ENCODE data around the gene RHOF. TPM values are rescaled to one million over a fixed set of nuclear protein-coding genes. Genes with fewer than 3 reads are reported as not detected.
A peak's percentile ranks its signal among the peaks of the same experiment; 100 is the strongest.

The RHOF gene
- total and polyA plus RNA-seq, 7 experiments from 2014 or later, result 69.2 to 164 (median 123) TPM

GRCh38 chr12:121811434-121812319 lies 18.2 kb upstream of the RHOF start:
- DNase-seq (peak in 8 of 9 donors; percentile 55 to 86 (median 75)), ATAC-seq (peak; percentile 92)
- Histone ChIP-seq H3K36me3 (ENCODE audit: control insufficient read depth in 2 of 3, insufficient read depth in 3 of 3, low read length in 3 of 3) (peaks cover 0 to 77% (median 21%) of the 10 kb centered on the region in 3 experiments), H3K27me3 (ENCODE audit: control insufficient read depth in 2 of 2, insufficient read depth in 2 of 2, low read length in 2 of 2) (no peaks in the 10 kb centered on the region), H3K9me3 (ENCODE audit: control insufficient read depth in 2 of 3, low read length in 3 of 3) (no peaks in the 10 kb centered on the region), H3K27ac (ENCODE audit: low read depth, low read length) (peak overlapping the region; percentile 63), H3K4me1 (ENCODE audit: control insufficient read depth in 2 of 2, insufficient read depth in 2 of 2, low read length in 2 of 2) (peaks cover 38 to 48% of the 10 kb centered on the region in 2 donors), H3K4me3 (ENCODE audit: low read length) (peak overlapping the region; percentile 74)
- peak overlapping the region; percentile 23 to 92 (median 75) for H3K27ac Mint-ChIP-seq
- H3K4me3 Mint-ChIP-seq, result peak overlapping the region; percentile 75 to 92 (median 84)
- ChIA-PET POLR2A (interaction anchor here (0.6 to 28.5 kb wide), 17 partner anchors 9 to 1636 kb away, joined by 3 to 1941 read pairs (median 3); partner anchors contain the start of genes DIABLO, RHOF, RNF34 and SETD1B), CTCF (interaction anchor here (0.5 to 13.4 kb wide), 18 partner anchors 15 to 273 kb away, joined by 3 to 609 read pairs (median 4); partner anchors contain the start of genes PSMD9 and RHOF)
- H3K9me3 Mint-ChIP-seq, result peaks cover 0 to 2% (median 0%) of the 10 kb centered on the region in 11 donors
- H3K4me1 Mint-ChIP-seq, result peaks cover 29 to 69% (median 47%) of the 10 kb centered on the region in 7 donors
- intact Hi-C loops (cut with micrococcal nuclease), result loop anchor here (1.0 to 2.0 kb wide), 6 partner anchors 8 to 114 kb away; no protein-coding TSS in a partner anchor
- peaks cover 5 to 34% (median 16%) of the 10 kb centered on the region in 5 donors for H3K36me3 Mint-ChIP-seq
- H3K27me3 Mint-ChIP-seq, result no peaks in the 10 kb centered on the region

GRCh38 chr12:121810833-121811433 lies 17.4 kb upstream of the RHOF start:
- peaks cover 42 to 49% of the 10 kb centered on the region in 2 donors for H3K4me1 ChIP-seq (ENCODE audit: control insufficient read depth in 2 of 2, insufficient read depth in 2 of 2, low read length in 2 of 2)
- H3K9me3 ChIP-seq (ENCODE audit: control insufficient read depth in 2 of 3, low read length in 3 of 3), result no peaks in the 10 kb centered on the region
- Mint-ChIP-seq H3K9me3 (peaks cover 0 to 2% (median 0%) of the 10 kb centered on the region in 11 donors), H3K36me3 (peaks cover 8 to 35% (median 14%) of the 10 kb centered on the region in 5 donors), H3K27me3 (no peaks in the 10 kb centered on the region), H3K4me1 (peaks cover 34 to 70% (median 46%) of the 10 kb centered on the region in 7 donors), H3K27ac (peak overlapping the region; percentile 32 to 92 (median 73)), H3K4me3 (peak overlapping the region; percentile 72 to 92 (median 82))
- peak overlapping the region; percentile 74 for H3K4me3 ChIP-seq (ENCODE audit: low read length)
- CTCF ChIA-PET, result interaction anchor here (0.5 to 13.4 kb wide), 12 partner anchors 15 to 113 kb away, joined by 3 to 609 read pairs (median 4); partner anchors contain the start of gene RHOF
- POLR2A ChIA-PET, result interaction anchor here (0.6 to 28.5 kb wide), 15 partner anchors 9 to 1637 kb away, joined by 3 to 1941 read pairs (median 3); partner anchors contain the start of genes DIABLO, RHOF, RNF34 and SETD1B
- no peak for DNase-seq
- H3K36me3 ChIP-seq (ENCODE audit: control insufficient read depth in 2 of 3, insufficient read depth in 3 of 3, low read length in 3 of 3), result peaks cover 0 to 73% (median 14%) of the 10 kb centered on the region in 3 experiments
- intact Hi-C loops (cut with micrococcal nuclease), result loop anchor here in 1 of 2 donors (1.0 kb wide), 2 partner anchors 8 to 16 kb away; no protein-coding TSS in a partner anchor
- no peaks in the 10 kb centered on the region for H3K27me3 ChIP-seq (ENCODE audit: control insufficient read depth in 2 of 2, insufficient read depth in 2 of 2, low read length in 2 of 2)
- H3K27ac ChIP-seq (ENCODE audit: low read depth, low read length), result peak overlapping the region; percentile 63
- no peak for ATAC-seq

- Histone ChIP-seq H3K27me3 (ENCODE audit: control insufficient read depth in 2 of 2, insufficient read depth in 2 of 2, low read length in 2 of 2) (no peaks in the 10 kb centered on the region), H3K4me1 (ENCODE audit: control insufficient read depth in 2 of 2, insufficient read depth in 2 of 2, low read length in 2 of 2) (peaks cover 42 to 49% of the 10 kb centered on the region in 2 donors), H3K27ac (ENCODE audit: low read depth, low read length) (peak overlapping the region; percentile 63), H3K4me3 (ENCODE audit: low read length) (no peak overlapping the region), H3K36me3 (ENCODE audit: control insufficient read depth in 2 of 3, insufficient read depth in 3 of 3, low read length in 3 of 3) (peaks cover 0 to 70% (median 14%) of the 10 kb centered on the region in 3 experiments), H3K9me3 (ENCODE audit: control insufficient read depth in 2 of 3, low read length in 3 of 3) (no peaks in the 10 kb centered on the region)
- Mint-ChIP-seq H3K9me3 (peaks cover 0 to 2% (median 0%) of the 10 kb centered on the region in 11 donors), H3K4me1 (peaks cover 35 to 71% (median 46%) of the 10 kb centered on the region in 7 donors), H3K4me3 (peak overlapping the region in 8 of 10 donors; percentile 72 to 92 (median 81)), H3K36me3 (peaks cover 8 to 37% (median 12%) of the 10 kb centered on the region in 5 donors), H3K27ac (peak overlapping the region in 4 of 9 donors; percentile 73 to 92 (median 88)), H3K27me3 (no peaks in the 10 kb centered on the region)
- ChIA-PET POLR2A (interaction anchor here (0.6 to 28.5 kb wide), 11 partner anchors 10 to 518 kb away, joined by 3 to 1941 read pairs (median 3); partner anchors contain the start of genes RHOF, SETD1B and TMEM120B), CTCF (interaction anchor here (0.5 to 13.4 kb wide), 7 partner anchors 14 to 113 kb away, joined by 3 to 609 read pairs (median 4); partner anchors contain the start of gene RHOF)
- intact Hi-C loops (cut with micrococcal nuclease), result no loop called here
- ATAC-seq (no peak), DNase-seq (no peak)
Measured at GRCh38 chr12:121810234-121810817, 16.8 kb upstream of the RHOF start.

GRCh38 chr12:121809712-121810116 lies 16.2 kb upstream of the RHOF start:
- Mint-ChIP-seq H3K4me3 (peak overlapping the region in 8 of 10 donors; percentile 13 to 91 (median 56)), H3K27ac (peak overlapping the region in 7 of 9 donors; percentile 53 to 80 (median 75)), H3K36me3 (peaks cover 8 to 38% (median 12%) of the 10 kb centered on the region in 5 donors), H3K27me3 (no peaks in the 10 kb centered on the region), H3K9me3 (peaks cover 0 to 2% (median 0%) of the 10 kb centered on the region in 11 donors), H3K4me1 (peaks cover 35 to 68% (median 46%) of the 10 kb centered on the region in 7 donors)
- Histone ChIP-seq H3K36me3 (ENCODE audit: control insufficient read depth in 2 of 3, insufficient read depth in 3 of 3, low read length in 3 of 3) (peaks cover 0 to 70% (median 10%) of the 10 kb centered on the region in 3 experiments), H3K27ac (ENCODE audit: low read depth, low read length) (no peak overlapping the region), H3K9me3 (ENCODE audit: control insufficient read depth in 2 of 3, low read length in 3 of 3) (no peaks in the 10 kb centered on the region), H3K27me3 (ENCODE audit: control insufficient read depth in 2 of 2, insufficient read depth in 2 of 2, low read length in 2 of 2) (no peaks in the 10 kb centered on the region), H3K4me3 (ENCODE audit: low read length) (no peak overlapping the region), H3K4me1 (ENCODE audit: control insufficient read depth in 2 of 2, insufficient read depth in 2 of 2, low read length in 2 of 2) (peaks cover 42 to 49% of the 10 kb centered on the region in 2 donors)
- POLR2A ChIA-PET, result interaction anchor here (0.8 to 28.5 kb wide), 5 partner anchors 22 to 519 kb away, joined by 3 to 1941 read pairs (median 3); partner anchors contain the start of genes PSMD9, RHOF, SETD1B and TMEM120B
- intact Hi-C loops (cut with micrococcal nuclease), result loop anchor here in 1 of 2 donors (10.0 kb wide), 1 partner anchor 415 kb away; the partner anchor contains the start of gene DIABLO
- DNase-seq, result no peak
- CTCF ChIA-PET, result interaction anchor here (4.4 to 13.4 kb wide), 2 partner anchors 13 to 23 kb away, joined by 21 to 609 read pairs; partner anchors contain the start of gene RHOF
- ATAC-seq, result no peak

- Mint-ChIP-seq H3K9me3 (peaks cover 0 to 2% (median 0%) of the 10 kb centered on the region in 11 donors), H3K4me3 (peak overlapping the region in 9 of 10 donors; percentile 17 to 91 (median 47)), H3K4me1 (peaks cover 33 to 64% (median 44%) of the 10 kb centered on the region in 7 donors), H3K27ac (peak overlapping the region in 5 of 9 donors; percentile 31 to 81 (median 76)), H3K27me3 (no peaks in the 10 kb centered on the region), H3K36me3 (peaks cover 8 to 34% (median 10%) of the 10 kb centered on the region in 5 donors)
- ATAC-seq, result no peak
- no peaks in the 10 kb centered on the region for H3K27me3 ChIP-seq (ENCODE audit: control insufficient read depth in 2 of 2, insufficient read depth in 2 of 2, low read length in 2 of 2)
- intact Hi-C loops (cut with micrococcal nuclease), result loop anchor here in 1 of 2 donors (10.0 kb wide), 1 partner anchor 416 kb away; the partner anchor contains the start of gene DIABLO
- DNase-seq, result no peak
- POLR2A ChIA-PET, result interaction anchor here (1.4 to 28.5 kb wide), 2 partner anchors 18 to 21 kb away, joined by 5 to 1941 read pairs; partner anchors contain the start of genes RHOF and SETD1B
- peak overlapping the region; percentile 26 for H3K27ac ChIP-seq (ENCODE audit: low read depth, low read length)
- H3K4me1 ChIP-seq (ENCODE audit: control insufficient read depth in 2 of 2, insufficient read depth in 2 of 2, low read length in 2 of 2), result peaks cover 42 to 46% of the 10 kb centered on the region in 2 donors
- no peak overlapping the region for H3K4me3 ChIP-seq (ENCODE audit: low read length)
- H3K36me3 ChIP-seq (ENCODE audit: control insufficient read depth in 2 of 3, insufficient read depth in 3 of 3, low read length in 3 of 3), result peaks cover 0 to 67% (median 5%) of the 10 kb centered on the region in 3 experiments
- CTCF ChIA-PET, result interaction anchor here (0.6 to 13.4 kb wide), 4 partner anchors 12 to 346 kb away, joined by 4 to 609 read pairs (median 14); partner anchors contain the start of gene RHOF
- no peaks in the 10 kb centered on the region for H3K9me3 ChIP-seq (ENCODE audit: control insufficient read depth in 2 of 3, low read length in 3 of 3)
Measured at GRCh38 chr12:121808623-121809022, 15.1 kb upstream of the RHOF start.
